HG03520 (cell line): Measurements from ENCODE around the gene VWF.
"Not testable (repeated sequence)": the region's sequence is repeated elsewhere in the genome, so short reads cannot be mapped to it uniquely, and the experiment has no call there.

Experiments used
- ATAC-seq: cut with Tn5 transposase; IDR thresholded peaks from one replicate; pipeline ENCODE4 v1.9.1; 2021; ENCODE audit warnings: mild to moderate bottlenecking, moderate library complexity; ENCODE audit not compliant: unreplicated experiment

Gene VWF

DNA sequence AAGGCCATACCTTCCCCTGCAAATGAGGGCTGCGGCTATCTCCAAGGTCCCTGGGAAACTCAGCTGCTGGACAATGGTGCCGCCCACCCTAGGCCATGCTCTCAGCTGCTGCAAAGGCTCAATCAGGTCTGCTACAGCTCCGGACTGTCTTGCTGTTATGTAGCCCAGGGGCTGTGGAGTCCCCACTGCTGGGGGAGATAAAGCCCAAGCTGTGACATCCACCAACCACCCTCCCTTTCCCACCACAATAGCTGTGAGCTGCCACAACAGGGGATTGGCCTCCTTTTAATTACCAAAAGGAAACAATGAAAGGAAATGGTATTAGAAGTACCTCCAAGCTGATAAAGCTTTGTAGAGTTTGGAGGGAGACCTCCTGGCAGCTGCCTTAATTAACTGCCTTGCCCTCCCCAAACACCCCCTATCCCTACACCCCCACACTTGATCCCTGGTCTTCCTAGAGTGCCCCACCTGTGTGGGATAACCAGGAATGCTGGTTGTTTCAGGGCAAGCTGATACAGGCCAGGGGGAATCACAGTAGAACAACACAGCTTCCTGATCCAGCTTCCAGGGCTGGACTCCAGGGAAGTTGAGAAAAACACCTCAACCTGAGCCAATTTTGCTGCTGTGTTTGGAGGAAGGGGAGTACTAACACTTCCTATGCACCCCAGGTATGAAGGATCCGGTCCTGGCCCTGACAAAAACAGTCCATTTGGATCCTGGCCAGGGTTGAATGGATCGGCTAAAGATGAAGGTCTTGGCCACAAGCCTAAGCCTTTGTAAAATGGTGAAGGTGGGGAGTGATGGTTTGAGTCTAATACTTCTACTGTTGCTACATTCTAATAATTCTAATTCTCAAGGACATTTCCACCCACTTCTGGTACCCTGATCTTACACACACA lies at the start of gene VWF:
TSS of gene VWF (minus strand) at position 260 of the 899 bp plus-strand sequence. CDS start 1,474 bp downstream, outside the sequence.
- no peak for ATAC-seq

DNA sequence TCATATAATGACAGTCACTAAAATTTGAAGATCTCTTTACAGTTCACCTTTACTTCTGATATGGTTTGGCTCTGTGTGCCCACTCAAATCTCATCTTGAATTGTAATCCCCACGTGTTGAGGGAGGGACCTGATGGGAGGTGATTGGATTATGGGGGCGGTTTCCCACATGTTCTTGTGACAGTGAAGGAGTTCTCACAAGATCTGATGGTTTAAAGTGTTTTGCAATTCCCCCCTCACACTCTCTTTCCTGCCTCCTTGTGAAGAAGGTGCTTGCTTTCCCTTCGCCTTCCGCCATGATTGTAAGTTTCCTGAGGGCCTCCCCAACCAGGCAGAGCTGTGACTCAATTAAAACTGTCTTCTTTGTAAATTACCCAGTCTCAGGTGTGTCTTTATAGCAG lies 48.4 kb upstream of the VWF start:
- ATAC-seq, result no peak

DNA sequence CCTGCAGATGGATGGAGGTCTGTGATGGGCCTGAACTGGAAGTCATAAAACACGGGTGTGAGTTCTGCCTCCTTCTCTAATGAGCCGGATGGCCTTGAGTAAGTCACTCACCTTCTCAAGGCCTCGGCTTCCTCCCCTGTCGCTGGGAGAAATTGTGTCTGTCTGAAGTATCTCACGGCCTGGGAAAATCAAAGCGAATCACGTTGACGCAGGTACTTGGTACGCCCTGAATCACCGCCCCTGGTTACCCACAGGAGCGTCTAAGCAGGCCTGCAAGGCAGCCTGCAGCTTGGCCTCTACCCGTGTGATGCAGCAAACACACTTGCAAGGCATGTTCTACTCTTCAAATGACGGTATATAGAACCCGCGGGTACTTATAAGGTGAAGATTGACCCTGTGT lies 47.6 kb upstream of the VWF start:
- no peak for ATAC-seq

DNA sequence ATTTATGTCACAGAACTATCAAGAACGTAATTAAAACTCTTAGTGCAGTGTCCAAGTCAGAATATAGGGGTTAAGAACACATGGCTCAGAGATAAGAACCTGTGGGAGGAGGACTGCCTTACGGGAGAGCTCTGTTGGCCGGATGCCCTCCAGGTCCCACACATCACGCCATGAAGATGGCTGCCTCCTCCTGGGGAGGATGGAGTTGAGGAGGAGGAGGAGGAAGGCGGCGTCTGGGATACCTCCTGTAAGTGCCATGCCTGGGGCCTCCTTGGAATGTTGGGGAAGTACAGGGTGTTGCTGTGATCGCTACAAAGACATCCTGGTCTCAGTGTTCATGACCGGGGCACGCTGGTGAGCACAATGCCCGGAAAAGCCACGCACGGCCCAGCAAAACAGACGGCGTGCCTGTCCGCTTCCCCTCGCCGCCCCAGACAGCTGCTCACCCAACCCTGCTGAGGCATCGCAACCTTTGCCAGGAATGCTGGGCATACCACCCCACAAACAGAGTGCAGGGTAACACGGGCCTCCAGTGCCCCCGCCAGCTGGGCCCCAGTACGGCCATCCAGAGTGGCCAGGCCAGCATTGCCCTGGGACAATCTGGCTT lies 47.0 kb upstream of the VWF start:
- no peak for ATAC-seq

DNA sequence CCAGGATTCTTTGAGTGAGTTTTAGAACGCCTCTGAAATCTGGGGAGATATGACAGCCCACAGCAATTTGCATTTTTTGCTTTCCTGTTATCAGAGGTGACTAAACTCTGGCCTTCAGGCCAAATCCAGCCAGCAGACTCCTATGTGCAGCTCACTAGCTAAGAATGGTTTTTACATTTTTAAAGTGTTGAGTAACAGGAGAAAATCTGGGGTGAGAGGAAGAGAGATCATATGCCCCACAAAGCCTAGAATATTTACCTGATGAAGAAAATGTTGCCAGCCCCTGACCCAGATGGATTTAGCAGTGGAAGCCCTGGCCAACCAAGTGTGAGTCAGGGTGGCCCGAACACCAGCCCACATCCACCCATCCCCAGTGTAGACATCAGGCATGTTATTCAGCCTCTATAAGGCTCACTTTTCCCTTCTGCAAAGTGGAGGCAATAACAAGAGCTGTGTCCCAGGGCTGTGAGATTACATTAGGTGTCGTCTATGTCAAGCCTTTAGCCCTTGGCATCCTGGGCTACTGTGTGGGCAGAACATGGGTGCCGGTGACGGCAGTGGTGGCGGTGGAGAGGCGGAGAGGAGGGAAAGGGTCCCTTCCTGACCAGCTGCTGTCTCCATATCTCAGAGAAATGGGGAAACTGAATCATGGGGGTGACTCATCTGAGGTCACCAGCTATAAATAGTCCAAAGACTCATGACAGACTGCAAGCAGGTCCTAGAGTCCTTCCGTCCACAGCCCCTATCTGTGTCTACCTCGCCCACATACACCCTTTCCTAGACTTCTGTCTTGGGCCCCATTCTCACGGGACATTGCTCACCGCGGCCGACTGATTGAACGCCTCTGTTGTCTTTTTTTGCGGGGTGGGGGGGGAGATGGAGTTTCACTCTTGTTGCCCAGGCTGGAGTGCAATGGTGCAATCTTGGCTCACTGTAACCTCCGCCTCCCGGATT lies 43.1 kb upstream of the VWF start:
- peak; percentile 86 for ATAC-seq

DNA sequence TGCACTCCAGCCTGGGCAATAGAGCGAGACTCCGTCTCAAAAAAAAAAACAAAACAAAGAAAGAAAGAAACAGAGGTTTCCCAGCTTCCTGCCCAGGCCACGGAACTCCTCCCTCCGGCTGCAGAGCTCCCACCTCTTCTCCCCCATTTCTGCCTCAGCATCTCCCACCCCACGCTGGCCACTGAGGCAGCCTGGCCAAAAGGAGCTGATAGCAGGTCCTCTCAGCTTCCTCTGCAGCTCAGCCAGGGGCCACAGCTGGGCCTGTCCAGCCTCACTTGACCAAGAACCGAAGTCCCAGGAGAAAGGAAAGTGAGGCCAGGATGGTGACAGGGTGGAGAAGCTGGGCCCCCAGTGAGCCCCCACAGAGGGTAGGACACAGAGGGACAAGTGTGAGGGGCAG lies 42.3 kb upstream of the VWF start:
- no peak for ATAC-seq

DNA sequence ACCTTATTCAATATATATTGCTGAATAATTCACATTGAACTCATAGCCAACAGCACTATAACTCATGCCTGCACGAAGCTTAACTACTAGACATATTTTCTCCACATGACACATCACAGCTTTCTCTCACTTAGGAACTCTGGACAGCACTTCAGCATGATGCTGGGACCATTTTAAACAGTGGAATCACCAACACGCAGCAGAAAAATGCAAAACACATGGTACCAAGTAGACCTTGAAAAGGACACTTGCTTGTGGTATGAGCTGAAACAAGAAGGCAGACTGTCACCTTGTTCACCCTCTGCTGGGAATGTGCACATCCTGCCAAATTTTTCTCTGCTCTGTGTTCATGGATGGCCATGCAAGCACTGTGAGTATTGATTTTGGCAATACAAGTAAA lies 40.9 kb upstream of the VWF start:
- no peak for ATAC-seq

DNA sequence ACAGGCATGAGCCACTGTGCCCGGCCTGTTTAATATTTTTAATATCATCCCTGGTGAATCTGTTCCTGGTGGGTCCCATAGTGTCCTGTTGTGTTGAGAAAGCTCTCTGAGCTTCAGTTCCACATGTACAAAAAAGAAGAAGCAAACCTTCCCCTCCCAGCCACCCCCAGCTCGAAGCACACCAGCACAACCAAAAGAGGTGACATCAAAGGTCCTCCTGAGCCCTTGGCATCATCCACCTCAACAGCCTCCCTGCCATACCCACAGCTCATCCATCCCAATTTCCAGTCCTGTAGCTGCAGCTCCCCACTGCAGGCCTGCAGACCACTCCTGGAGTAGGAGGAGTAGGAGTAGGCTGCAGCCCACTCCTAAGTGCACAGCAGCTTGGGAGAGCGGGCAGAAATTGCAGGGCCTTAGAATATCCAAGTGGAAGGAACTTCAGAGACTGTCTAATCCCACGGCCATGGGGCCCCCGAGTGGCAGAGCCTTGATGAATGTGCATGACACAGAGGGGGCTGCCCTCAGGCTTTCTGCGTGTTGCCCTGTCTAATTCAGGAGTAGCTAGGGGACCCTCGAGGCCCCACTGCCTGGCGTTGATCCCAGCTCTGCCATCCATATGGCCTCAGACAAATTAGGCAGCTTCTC lies 39.1 kb upstream of the VWF start:
- ATAC-seq, result no peak

DNA sequence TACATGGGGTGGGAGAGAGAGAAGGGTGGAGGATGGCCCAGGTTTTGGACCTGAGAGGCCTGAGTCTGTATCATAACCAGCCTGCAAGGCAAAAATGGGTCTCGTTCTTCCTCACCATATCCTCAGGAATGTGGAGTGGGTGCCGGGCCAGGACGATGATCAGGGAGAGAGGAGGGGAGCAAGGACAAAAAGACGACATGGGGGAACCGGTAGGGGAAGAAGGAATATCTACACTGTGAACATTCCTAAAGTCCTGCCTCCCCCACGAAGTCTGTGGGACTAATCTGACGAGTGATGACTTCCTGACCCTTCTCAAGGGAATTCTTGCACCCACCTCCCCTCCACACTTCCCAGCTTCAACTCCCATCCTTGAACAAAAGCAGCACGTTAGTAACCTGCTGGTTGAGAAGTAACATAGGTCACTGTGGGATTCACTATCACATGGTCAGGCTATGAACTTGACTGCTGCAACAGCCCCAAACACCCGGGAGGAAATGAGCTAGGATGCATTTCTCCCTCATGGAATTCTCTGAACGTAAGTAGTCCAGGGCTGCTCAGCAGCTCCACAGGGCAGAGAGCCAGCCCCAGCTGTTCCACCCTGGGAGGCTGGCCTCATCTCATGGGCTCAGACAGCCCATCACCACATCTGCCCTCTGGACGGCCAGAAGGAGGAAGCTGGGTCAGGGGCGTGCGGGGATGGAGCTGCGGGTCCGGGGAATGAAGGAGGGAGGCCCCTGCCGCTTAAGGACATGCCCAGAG lies 36.8 kb upstream of the VWF start:
- no peak for ATAC-seq

DNA sequence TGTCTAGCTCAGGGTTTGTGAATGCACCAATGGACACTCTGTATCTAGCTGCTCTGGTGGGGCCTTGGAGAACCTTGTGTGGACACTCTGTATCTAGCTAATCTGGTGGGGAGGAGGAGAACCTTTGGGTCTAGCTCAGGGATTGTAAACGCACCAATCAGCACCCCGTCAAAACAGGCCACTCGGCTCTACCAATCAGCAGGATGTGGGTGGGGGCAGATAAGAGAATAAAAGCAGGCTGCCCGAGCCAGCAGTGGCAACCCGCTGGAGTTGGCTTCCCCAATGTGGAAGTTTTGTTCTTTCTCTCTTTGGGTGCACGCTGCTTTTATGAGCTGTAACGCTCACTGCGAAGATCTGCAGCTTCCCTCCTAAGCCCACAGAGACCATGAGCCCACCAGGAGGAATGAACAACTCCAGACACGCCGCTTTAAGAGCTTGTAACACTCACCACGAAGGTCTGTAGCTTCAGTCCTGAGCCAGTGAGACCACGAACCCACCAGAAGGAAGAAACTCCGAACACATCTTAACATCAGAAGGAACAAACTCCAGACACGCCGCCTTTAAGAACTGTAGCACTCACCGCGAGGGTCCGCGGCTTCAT lies 35.7 kb upstream of the VWF start:
- not testable (repeated sequence) for ATAC-seq

DNA sequence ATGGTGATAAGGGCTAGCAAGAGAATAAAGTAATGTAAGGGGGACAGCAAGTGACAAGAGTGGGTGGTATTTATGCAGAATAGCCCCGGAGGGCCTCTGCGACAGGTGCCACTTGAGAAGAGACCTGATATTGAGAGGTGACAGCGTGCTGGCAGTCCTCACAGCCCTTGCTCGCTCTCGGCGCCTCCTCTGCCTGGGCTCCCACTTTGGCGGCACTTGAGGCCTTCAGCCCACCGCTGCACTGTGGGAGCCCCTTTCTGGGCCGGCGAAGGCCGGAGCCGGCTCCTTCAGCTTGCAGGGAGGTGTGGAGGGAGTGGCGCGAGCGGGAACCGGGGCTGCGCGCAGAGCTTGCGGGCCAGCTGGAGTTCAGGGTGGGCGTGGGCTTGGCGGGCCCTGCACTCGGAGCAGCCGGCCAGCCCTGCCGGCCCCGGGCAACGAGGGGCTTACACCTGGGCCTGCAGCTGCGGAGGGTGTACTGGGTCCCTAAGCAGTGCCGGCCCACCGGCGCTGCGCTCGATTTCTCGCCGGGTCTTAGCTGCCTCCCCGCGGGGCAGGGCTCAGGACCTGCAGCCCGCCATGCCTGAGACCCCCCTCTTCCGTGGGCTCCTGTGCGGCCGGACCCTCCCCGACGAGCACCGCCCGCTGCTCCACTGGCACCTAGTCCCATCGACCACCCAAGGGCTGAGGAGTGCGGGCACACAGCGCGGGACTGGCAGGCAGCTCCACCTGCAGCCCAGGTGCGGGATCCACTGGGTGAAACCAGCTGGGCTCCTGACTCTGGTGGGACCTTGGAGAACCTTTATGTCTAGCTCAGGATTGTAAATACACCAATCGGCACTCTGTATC lies 34.9 kb upstream of the VWF start:
- ATAC-seq, result not testable (repeated sequence)

DNA sequence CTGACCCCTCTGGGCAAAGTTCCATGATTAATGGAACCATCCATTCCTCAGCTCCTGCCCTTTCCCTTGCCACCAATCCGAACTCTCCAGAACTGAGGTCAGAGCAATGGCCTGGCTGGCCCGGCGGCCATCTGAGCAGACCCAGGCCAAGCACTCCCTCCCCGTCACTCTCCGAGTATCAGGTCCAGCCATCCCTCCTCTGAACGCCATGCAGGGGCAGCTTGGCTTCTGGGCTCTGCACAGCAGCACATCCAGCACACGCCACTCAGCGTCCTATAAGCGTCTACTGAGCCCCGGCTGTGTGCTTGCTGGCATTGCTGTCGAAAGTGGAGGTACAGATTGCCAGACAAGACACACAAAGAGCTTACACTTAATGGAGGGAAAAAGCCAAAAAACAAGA lies 34.3 kb upstream of the VWF start:
- ATAC-seq, result no peak

DNA sequence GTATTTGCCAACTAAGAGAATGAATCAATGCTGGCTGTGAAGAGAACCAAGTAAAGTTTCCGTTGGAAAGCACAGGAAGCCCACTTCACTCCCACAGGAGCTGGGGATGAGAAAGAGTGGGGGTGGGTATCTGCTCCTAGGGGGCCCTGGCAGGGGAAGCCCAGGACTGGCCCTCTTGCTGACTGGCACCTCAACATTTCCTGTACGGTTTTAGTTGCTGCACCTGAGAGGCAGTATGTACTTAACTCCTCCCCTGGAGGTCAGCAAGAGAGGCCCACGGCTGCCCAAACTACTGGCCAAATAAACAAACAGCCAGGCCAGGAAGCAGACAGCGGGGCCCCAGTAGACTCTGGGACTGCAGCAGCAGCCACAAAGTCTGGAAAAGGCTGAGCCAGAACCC lies 33.8 kb upstream of the VWF start:
- no peak for ATAC-seq

DNA sequence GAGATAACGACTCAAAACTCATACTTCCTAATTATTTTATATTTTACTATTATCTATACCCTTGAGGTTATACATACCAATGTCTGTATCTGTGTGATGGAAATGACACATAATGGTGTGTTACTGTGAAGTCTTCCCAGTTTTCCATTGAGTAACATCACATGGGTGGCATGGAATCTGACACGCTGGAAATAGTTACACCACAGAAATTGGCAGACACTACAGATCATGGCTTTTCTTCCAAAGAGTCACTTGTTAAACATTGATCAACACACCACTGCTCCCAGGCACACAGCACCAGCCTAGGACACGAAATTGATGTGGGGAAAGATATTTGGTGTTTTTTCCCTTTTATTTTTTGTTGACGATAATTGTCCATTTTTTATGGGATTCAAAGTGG lies 33.0 kb upstream of the VWF start:
- no peak for ATAC-seq

DNA sequence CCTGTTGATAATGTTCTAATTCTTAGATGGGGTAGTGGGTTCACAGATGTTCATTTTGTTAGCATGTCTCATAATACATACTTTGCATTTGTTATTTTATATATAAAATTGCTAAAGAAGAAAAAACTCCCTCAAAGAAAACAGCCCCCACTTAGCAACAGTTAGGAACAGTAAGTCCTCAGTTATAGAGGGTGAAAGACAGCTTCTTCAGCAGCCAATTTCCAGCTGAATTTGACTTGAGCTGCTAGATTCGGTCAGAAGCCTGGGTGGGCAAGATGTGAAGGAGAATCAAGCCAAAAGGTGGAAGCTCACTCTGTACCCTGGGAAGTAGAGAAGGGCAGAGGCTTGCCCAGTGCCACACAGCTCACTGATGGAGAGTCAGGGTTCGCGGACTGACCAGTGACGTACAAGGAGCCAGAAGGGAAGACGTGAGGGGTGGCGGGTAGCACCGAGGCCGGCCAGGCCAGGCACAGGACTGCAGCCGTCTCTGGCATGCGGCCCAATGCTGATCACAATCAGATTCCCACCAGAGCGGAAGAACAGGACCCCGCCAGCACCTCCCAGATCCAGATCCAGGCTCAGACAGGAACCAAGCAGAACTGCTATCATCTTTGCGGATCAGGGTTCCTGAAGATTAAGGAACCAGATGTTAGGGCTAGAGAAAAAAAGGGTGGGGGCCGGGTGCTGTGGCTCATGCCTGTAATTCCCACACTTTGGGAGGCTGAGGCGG lies 30.4 kb upstream of the VWF start:
- no peak for ATAC-seq

DNA sequence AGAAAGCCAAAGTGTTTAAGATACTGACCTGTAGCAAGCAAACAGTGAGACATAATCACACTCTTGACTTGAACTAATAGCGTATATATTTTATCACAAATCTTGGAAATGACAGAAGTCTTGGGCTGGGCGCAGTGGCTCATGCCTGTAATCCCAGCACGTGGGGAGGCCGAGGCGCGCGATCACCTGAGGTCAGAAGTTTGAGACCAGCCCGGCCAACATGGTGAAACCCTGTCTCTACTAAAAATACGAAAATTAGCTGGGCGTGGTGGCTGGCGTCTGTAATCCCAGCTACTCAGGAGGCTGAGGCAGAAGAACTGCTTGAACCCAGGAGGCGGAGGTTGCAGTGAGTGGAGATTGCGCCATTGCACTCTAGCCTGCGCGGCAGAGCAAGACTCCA lies 24.3 kb upstream of the VWF start:
- ATAC-seq, result not testable (repeated sequence)

DNA sequence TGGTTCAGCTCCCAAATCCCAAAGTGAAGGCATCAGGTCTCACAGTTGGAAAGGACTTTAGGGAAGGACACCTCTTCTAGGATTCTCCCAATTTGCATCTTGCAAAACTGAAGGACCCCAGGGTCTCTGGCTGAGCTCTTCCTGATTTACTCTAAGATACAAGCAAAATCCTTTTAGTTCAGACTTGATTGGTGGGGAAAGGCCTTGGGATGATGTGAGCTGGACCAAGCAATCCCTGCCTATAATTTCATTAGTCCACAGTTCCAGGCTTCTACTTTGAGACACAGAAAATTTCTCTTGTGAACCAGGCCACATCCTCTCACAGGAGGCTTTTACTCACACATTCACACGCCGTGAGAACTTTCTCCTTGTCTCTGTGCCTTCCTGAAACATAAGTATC lies 23.6 kb upstream of the VWF start:
- no peak for ATAC-seq

DNA sequence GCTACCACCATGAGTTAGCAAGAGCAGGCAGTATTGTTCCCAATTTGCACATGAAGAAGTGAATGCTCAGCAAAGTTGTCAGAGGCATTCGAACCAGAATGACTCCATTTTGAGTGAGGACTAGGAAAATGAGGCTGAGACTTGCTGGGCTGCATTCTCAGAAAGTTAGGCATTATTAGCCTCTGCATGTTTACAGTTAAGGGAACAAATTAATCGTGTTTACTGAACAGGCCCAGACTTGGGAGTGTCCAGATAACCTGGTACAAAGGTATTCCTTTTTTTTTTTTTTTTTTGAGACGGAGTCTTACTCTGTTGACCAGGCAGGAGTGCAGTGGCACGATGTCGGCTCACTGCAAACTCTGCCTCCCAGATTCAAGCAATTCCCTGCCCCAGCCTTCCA lies 22.5 kb upstream of the VWF start:
- no peak for ATAC-seq
